ENCODE measurements around the gene KCNE3. TPM values are rescaled to one million over a fixed set of nuclear protein-coding genes. Genes with fewer than 3 reads are reported as not detected.
A peak's percentile ranks its signal among the peaks of the same experiment; 100 is the strongest.

KCNE3 gene
- polyA plus RNA-seq, 1 experiment: 1.0 TPM

GRCh38 chr11:74457356-74457755 is 10.0 kb downstream of the KCNE3 start:
- ChIA-PET POLR2A (no interaction called here), CTCF (interaction anchor here (0.6 to 1.8 kb wide), 2 partner anchors 7 to 244 kb away, joined by 4 to 6 read pairs; no protein-coding TSS in a partner anchor)
- TF ChIP-seq CTCF (IDR thresholded peaks at IDR 0.05; ENCODE audit: low read depth, low read length): no peak
- DNase-seq (ENCODE audit: low read depth, low spot score): no peak
- Histone ChIP-seq H3K4me3 (ENCODE audit: low read depth, low read length) (no peak overlapping the region), H3K27ac (ENCODE audit: low read depth, low read length) (no peak overlapping the region), H3K9me3 (ENCODE audit: control insufficient read depth, insufficient read depth, low read length) (no peaks in the 10 kb centered on the region; the same call in 1 of the 2 replicates), H3K27me3 (ENCODE audit: control insufficient read depth, insufficient read depth, low read length) (peaks cover 7% of the 10 kb centered on the region)

GRCh38 chr11:74453373-74453975 is 13.9 kb downstream of the KCNE3 start:
- Histone ChIP-seq H3K27me3 (ENCODE audit: control insufficient read depth, insufficient read depth, low read length) (peaks cover 10% of the 10 kb centered on the region), H3K27ac (ENCODE audit: low read depth, low read length) (no peak overlapping the region), H3K4me3 (ENCODE audit: low read depth, low read length) (no peak overlapping the region), H3K9me3 (ENCODE audit: control insufficient read depth, insufficient read depth, low read length) (no peaks in the 10 kb centered on the region; the same call in 1 of the 2 replicates)
- TF ChIP-seq CTCF (IDR thresholded peaks at IDR 0.05; ENCODE audit: low read depth, low read length): peak; percentile 87
- peak; percentile 18 for DNase-seq (ENCODE audit: low read depth, low spot score)
- ChIA-PET POLR2A (interaction anchor here (1.3 kb wide), 1 partner anchor 40 kb away, joined by 3 read pairs; the partner anchor contains the start of gene LIPT2), CTCF (interaction anchor here (0.6 to 8.9 kb wide), 40 partner anchors 9 to 489 kb away, joined by 3 to 186 read pairs (median 4); partner anchors contain the start of genes PGM2L1 and POLD3)

GRCh38 chr11:74452366-74452765 is 15.0 kb downstream of the KCNE3 start:
- no peak for DNase-seq (ENCODE audit: low read depth, low spot score)
- POLR2A ChIA-PET: no interaction called here
- Histone ChIP-seq H3K27ac (ENCODE audit: low read depth, low read length) (no peak overlapping the region), H3K4me3 (ENCODE audit: low read depth, low read length) (no peak overlapping the region), H3K9me3 (ENCODE audit: control insufficient read depth, insufficient read depth, low read length) (no peaks in the 10 kb centered on the region; the same call in 1 of the 2 replicates), H3K27me3 (ENCODE audit: control insufficient read depth, insufficient read depth, low read length) (peaks cover 10% of the 10 kb centered on the region)
- no peak for TF ChIP-seq CTCF (IDR thresholded peaks at IDR 0.05; ENCODE audit: low read depth, low read length)
- CTCF ChIA-PET: interaction anchor here (0.6 to 8.9 kb wide), 27 partner anchors 9 to 488 kb away, joined by 3 to 186 read pairs (median 4); no protein-coding TSS in a partner anchor

GRCh38 chr11:74450318-74450717 is 17.0 kb downstream of the KCNE3 start:
- H3K27ac ChIP-seq (ENCODE audit: low read depth, low read length): no peak overlapping the region
- H3K9me3 ChIP-seq (ENCODE audit: control insufficient read depth, insufficient read depth, low read length): no peaks in the 10 kb centered on the region
- ChIA-PET CTCF (interaction anchor here (0.6 to 8.9 kb wide), 30 partner anchors 8 to 486 kb away, joined by 3 to 186 read pairs (median 6); partner anchors contain the start of genes LIPT2 and PGM2L1), POLR2A (interaction anchor here (1.6 kb wide), 1 partner anchor 52 kb away, joined by 6 read pairs; the partner anchor contains the start of gene PGM2L1)
- peaks cover 10% of the 10 kb centered on the region for H3K27me3 ChIP-seq (ENCODE audit: control insufficient read depth, insufficient read depth, low read length)
- no peak overlapping the region for H3K4me3 ChIP-seq (ENCODE audit: low read depth, low read length)
- no peak for TF ChIP-seq CTCF (IDR thresholded peaks at IDR 0.05; ENCODE audit: low read depth, low read length)
- no peak for DNase-seq (ENCODE audit: low read depth, low spot score)

- ChIA-PET CTCF (interaction anchor here (0.6 to 8.9 kb wide), 44 partner anchors 9 to 485 kb away, joined by 3 to 186 read pairs (median 5); partner anchors contain the start of genes LIPT2 and PGM2L1), POLR2A (interaction anchor here (1.1 to 1.6 kb wide), 2 partner anchors 51 to 194 kb away, joined by 4 to 6 read pairs; partner anchors contain the start of gene PGM2L1)
- no peaks in the 10 kb centered on the region for H3K9me3 ChIP-seq (ENCODE audit: control insufficient read depth, insufficient read depth, low read length)
- no peak overlapping the region for H3K27ac ChIP-seq (ENCODE audit: low read depth, low read length)
- TF ChIP-seq CTCF (IDR thresholded peaks at IDR 0.05; ENCODE audit: low read depth, low read length): peak; percentile 82
- no peak overlapping the region for H3K4me3 ChIP-seq (ENCODE audit: low read depth, low read length)
- DNase-seq (ENCODE audit: low read depth, low spot score): peak; percentile 55
- peaks cover 7% of the 10 kb centered on the region for H3K27me3 ChIP-seq (ENCODE audit: control insufficient read depth, insufficient read depth, low read length)
These were observed 17.9 kb downstream of the KCNE3 start for GRCh38 chr11:74449369-74449931.
